GM18858 (cell line): ENCODE results near the gene DNAJA4.

ENCODE experiments used
- ATAC-seq: cut with Tn5 transposase; IDR thresholded peaks from one replicate; pipeline ENCODE4 v1.9.1; 2021; ENCODE audit not compliant: unreplicated experiment

DNAJA4 gene

DNA sequence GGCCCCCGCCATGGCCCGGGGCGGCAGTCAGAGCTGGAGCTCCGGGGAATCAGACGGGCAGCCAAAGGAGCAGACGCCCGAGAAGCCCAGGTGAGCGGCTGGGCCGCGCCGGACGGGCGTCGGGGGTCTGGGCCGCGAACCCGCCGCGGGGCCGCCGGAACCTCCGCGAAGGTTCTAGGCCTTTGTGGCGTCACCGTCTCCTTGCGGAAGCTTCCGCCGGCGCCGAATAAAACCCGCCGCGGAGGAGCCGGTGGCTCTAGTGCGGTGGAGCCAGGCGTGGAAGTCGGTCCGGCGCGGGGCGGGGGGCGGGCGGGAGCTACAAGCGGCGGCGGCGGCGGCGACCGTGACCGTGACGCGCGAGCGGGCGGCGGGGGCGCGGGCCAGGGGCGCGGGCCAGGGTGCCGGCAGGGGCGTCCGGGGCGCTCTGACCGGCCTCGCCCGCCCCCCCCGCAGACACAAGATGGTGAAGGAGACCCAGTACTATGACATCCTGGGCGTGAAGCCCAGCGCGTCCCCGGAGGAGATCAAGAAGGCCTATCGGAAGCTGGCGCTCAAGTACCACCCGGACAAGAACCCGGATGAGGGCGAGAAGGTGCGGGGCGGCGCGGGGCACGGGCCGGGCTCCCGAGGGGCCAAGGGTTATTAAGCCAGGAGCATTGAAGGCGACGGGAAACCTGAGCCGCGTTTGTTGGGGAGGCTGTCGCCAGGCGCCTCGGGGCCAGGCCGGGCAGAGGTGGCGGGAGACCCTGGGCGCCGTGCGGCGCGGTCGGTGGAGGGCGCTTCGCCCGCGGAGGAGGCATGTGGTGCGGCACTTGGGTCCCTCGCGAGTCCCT lies at the start of gene DNAJA4:
DNAJA4 (plus strand) TSS at position 259 of the 833 bp plus-strand sequence; CDS start at position 461, 202 bp downstream.
- ATAC-seq, result no peak

DNA sequence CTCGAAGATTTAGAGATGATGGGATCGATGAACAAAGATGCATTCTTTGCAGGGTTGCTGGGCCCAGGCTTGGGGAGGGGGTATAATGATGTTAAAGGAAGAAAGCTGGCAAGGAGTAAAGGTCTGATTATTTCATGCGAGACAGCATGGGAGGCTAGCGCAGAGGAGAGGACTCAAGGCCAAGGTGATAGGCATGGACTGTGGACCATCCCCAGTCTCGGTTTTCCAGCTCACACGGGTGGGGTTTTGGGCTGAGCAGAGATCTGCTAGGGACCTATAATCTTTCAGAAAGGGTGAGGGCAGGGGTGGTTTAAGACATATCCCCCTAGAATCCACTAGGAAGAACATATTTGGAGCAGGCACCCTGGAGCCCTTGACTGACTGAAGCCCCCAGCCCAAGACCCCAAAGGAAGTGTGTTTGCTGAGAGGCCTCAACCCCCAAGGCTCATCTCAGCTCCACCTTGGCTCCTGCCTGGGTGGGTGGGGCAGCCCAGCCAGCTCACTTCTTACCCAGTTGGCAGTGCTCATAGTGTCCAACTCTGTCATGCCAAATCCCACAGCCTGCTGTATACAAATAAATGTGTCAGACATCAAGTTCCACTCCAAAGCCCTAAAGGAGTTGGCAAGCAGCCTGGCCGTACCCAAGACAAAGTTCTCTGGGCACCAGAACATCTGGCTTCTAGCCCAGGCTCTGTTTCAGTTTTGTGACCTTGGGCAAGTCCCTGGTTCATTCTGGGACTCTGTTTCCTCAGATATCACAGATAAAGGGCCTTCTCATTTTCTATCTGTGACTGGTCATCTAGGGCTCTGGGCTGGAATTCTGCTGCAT lies 47.9 kb upstream of the DNAJA4 start:
- ATAC-seq, result no peak

DNA sequence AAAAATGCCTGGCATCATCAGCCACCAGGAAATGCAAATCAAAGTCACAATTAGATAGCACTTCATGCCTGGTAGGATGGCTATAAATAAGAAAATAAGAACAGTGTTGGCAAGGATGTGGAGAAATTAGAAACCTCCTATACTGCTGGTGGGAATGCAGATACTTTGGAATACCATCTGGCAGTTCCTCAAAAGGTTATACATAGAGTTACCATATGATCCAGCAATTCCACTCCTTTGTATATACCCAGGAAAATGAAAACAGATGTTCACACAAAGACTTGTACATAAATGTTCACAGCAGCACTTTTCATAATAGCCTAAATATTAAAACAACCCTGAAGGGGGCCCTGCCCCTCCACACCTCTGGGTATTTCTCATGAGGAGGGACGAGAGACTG lies 43.6 kb upstream of the DNAJA4 start:
- ATAC-seq, result no peak

DNA sequence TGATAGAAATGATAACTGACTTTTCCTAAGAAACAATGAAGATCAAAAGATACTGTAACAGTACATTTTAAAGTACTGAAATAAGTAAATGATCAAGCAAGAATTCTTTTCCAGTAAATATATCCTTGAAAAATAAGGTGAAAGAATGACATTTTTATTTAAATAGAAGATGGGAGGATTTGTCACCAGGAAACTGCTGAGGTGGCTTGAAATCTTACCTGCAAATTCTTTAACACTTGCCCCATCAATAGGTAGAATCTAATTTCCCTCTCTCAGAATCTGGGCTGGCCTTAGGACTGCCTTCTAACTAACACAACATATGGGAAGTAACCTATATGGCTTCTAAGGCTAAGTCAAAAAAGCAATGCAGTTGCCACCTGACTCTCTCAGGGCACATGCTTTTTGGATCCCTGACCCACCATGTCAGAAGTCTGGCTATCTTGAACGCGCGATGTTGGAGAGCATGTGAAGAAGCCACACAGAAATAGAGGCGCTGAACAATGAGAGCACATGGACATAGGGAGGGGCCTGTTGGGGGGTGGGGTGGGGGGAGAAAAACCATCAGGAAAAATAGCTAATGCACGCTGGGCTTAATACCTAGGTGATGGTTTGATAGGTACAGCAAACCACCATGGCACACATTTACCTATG lies 41.5 kb upstream of the DNAJA4 start:
- no peak for ATAC-seq

DNA sequence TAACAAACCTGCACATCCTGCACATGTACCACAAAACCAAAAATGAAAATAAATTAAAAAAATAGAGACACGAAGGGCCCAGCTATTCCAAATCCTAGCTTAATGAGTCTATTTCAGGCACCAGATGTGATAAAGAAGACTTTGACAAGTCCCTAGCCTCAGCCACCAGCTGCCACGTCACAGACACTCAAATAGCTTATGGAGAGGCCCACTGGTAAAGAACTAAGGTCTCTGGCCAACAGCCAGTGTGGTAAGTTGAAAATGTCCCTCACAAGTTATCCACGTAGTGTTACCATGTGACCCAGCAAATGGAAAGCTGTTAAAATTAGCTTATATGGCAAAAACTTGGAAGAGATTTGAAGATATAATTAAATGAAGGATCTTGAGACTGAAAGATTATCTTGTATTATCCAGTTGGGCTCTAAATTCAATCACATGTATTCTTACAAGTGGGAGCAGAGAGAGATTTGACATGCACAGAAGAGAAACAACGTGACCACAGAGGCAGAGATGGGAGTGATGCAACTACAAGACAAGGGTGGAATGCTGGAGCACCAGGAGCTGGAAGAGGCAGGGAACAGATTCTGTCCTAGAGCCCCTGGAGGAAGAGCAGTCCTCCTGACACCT lies 40.9 kb upstream of the DNAJA4 start:
- ATAC-seq, result no peak

DNA sequence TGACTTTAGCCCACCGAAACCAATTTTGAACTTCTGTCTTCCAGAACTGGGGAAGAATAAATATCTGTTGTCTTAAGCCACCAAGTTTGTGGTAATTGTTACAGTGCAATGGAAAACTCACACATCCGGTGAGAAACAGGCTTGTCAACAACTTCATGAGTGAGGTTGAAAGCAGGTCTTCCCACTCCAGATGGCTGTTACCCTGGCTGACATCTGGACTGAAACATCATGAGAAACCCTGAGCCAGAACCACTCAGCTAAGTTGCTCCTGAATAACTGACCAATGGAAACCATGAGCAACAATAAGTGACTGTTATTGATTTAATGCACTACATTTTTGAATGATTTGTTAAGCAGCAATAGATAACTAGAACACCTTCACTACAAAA lies 40.3 kb upstream of the DNAJA4 start:
- ATAC-seq, result no peak

DNA sequence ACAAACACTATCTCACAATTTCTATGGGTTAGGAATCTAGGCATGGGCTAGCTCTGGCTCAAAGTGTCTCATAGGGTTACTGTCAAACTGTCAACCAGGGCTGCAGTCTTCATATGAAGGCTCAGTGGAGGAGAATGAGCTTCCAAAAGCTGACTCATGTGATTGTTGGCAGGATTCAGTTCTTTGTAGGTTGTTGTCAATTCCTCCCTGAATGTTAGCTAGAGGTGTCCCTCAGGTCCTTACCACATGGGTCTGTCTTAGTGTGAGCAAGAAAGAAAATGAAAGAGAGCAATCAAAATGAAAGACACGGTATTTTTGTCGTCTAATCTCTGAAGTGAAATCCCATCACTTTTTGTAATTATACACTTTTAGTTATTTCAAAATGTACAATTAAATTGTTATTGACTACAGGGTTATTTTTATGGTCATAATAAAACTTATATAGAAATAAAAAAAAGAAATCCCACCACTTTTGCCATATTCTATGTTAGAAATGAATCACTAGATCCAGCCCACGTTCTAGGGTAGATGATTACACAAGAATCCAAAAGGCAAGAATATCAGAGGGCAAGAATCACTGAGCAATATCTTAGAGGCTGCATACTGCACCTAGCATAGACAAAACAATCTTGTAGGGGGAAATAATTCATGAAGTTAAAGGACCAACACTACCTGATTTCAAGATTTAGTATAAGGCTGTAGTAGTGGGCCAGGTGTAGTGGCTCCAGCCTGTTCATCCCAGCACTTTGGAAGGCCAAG lies 38.4 kb upstream of the DNAJA4 start:
- no peak for ATAC-seq

DNA sequence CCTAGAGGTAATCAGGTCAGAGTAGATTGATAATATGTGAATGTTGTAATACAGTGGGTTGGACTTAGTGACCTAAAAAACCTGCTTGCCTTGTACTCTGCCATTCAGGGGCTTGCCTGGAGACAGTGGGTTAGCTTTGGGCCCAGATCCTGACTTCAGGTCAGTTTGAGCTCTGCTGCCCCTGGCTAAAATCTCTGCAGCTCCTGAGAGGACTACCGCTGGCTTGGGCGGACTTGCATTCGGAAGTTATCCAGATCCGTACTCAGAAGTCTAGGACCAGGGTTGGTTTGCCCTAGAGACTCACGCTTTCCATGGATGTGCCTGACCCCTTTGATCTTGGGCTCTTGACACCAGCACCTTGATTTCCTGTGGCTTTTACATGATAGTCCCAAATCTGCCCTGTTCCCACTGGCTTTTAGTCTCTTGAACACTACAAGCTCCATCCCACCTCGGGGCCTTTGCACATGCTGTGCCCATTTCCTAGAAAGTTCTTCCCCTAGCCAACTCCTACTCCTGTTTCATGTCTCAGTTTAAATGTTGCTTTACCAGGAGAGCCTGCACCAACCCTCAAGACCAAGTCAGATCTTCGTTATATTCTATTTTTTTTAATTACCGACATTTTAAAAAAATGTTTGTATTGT lies 35.9 kb upstream of the DNAJA4 start:
- ATAC-seq, result no peak

DNA sequence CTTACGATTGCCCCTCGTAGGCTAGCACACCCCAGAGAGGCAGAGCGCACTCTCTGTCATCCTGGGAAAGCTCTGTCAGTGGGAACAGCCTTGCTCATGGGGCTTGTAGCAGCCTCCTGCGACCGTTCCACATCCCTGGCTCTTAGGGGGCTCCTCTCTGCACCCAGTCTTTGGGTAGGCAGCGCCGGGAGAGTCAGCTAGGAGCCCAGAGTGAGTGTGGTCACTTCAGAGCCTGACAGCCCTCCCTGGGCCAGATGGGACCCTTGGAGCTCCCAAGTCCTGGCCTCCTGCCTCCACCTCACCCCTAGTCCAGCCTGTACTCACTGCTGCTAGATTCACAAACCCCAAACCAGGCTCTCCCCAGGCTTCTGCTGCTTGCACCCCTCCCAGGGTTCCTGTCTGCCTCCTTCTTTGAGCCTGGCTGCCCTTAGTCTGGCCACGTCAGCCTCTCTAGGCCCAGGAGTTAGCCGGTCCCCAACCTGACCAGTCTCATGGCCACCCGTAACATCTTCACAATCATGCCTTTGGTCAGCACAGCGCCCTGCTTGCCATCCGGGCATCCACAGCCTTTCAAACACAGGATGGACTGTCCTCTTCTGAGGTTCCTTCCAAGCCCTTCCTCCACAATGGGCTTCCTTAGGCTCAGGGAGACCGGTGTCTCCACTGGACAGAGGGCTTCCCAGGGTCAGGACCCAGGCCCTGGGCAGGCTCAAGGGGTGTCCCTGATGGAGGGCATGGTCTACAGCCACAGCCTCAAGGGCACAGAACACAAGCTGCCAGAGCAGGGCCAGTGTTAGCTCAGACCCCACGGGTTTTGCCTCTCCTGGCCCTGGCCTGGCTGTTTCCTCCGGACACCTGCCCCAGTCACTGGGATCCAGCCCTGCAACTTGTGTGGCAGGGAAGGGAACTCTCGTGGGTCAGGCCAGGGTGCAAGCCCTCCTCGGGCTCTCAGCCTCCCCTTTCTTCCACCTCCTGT lies 34.6 kb upstream of the DNAJA4 start:
- ATAC-seq, result no peak

DNA sequence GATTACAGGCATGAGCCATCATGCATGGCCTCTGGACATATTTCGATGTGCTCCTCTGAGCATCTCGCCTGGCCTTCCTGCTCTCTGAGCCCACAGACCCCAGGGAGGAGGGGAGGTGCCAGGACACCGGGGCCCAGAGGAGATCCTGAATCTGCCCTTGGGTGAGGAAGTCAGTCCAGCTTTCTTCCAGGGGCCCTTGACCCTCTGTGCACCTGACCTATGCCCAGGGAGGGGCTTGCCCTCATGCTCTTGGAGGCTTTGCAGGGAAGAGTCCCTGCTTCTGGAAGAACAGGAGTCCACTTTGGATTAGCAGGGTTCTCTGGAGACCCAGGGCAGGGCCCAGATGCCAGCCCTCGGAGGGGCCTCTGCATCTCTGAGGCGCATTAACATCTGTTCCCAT lies 31.4 kb upstream of the DNAJA4 start:
- ATAC-seq, result no peak

DNA sequence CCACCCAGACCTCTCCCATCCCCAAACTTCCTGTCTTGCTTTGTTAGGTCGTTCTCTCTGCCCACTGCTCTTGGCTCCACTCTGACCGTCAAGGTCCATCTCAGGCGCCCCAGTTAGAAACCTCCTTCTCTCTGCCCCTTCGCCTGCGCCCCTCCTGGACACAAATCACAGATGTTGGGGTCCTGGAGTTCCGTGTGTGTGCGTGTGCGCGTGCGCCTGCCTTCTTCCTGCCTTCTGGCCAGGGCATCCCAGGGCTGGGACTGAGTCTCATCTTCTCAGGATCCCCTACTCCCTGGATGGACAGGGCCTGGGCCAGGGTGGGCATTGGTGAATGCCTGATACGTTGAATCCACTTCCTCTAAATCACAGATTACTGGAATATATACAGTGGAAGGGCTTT lies 30.9 kb upstream of the DNAJA4 start:
- no peak for ATAC-seq

DNA sequence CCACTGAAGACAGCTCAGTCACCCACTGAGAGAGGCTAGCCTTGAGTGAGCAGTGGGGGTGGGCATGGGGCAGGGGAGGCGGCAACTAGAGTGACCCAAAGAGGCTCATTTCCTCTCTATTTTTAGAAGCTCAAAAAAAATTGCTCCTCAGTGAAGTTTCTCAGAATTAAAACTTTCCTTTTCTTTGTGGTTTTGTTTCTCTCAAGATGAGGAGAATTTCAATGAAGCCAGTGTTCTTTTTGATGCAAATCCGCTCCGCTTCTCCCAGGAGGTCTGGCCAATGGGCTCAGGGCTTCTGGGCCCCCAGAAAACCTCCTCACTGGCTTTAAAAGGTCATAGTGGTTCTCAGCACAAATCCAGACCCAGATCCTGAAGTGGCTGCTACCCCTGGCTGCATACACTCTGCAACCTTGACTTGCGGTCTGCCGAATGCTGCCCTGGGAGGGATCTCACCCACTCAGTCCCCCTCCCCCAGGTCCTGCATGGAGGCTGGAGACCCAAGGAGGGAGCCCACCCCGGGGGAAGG lies 29.8 kb upstream of the DNAJA4 start, which contains the start of gene ACSBG1:
ACSBG1 (minus strand) TSS at position 51 of the 526 bp plus-strand sequence. CDS start 64 bp downstream, outside the sequence.
- ATAC-seq, result no peak

DNA sequence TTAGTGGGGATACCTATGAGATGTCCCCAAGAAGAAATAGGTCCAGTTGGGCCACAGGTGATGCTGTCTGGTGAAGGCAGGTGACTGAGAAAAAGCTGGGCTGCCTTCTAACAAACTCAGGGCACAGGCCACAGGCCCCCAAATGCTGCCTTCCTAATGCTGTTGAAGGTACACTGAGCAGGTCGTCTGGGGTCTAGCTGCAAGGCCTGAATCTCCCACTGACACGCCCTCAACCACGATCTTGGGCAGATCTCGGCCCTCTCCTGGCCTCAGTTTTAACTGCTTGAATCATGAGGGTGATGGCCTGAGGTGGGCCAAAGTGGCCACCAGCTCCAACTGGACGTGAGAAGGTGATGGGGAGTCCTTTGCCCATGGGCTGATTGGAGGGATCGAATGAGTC lies 27.9 kb upstream of the DNAJA4 start:
- ATAC-seq, result no peak

DNA sequence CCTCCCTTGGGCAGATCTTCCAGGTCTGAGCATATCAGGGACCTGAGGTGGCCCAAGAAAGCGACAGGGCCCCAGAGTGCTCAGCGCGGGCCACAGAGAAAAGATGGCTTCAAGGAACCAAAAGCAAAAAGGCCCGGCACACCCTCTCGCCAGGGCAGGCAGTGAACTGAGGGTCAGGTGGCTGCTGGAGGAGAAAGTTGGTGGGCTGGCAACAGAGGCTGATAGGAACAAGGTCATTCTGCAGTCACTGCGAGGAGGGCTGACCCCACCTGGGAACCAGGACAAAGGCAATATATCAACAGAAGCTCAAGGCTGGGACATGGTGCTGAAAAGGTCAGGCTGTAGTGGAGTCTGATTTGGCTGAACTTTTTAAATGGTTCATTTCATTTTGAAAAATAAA lies 27.2 kb upstream of the DNAJA4 start:
- no peak for ATAC-seq

DNA sequence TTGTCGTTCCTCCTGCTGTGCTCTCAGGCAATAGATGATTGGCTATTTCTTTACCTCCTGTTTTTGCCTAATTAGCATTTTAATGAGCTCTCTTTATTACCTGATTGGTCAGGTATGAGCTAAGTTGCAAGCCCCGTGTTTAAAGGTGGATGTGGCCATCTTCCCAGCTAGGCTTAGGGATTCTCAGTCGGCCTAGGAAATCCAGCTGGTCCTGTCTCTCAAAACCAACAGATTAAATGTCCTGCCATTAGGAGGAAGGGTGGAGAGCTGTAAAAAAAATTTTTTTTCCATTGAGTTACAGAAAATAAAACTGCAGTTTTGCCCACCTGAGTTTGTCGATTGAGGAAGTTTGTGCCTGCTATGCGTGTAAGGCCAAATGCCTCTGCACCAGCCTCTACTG lies 24.6 kb upstream of the DNAJA4 start:
- ATAC-seq, result no peak

DNA sequence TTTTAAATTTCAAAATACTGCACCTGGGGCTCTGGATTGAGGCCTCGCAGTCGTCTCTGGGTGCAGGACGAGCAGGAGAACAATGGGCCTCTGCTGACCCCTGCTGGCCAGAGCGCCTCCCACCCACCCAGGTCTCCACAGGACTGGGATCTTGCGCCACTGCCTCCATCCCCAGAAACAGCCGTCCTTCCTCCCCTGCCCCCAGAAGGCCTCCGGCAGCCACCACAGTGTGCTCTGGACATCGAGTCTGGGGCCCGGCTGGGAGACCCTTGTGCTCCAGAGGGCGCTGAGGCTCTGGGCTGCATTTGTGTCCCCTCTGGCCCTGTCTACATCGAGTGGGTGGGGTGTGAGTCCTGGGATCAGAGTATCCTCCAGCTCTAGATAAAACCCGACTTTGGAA lies 23.3 kb upstream of the DNAJA4 start:
- ATAC-seq, result no peak

DNA sequence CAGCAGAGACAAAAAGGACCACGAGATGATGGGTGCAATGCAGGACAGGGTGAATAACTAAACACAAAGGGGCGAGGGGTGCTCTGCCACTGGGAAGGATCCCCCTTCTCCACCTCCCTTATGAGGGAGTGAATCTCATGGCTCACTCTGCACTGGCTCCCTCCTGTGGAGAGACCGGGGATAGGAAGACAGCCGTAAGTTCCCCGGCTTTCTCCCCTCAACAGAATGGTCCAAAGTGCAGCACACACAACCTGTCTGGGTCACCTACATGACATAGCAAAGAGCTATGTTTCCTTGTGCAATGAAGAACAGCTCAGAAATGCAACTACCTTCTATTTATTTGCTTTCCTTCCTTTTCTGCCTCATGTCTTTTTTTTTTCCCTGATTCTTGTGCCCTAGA lies 22.2 kb upstream of the DNAJA4 start:
- no peak for ATAC-seq

DNA sequence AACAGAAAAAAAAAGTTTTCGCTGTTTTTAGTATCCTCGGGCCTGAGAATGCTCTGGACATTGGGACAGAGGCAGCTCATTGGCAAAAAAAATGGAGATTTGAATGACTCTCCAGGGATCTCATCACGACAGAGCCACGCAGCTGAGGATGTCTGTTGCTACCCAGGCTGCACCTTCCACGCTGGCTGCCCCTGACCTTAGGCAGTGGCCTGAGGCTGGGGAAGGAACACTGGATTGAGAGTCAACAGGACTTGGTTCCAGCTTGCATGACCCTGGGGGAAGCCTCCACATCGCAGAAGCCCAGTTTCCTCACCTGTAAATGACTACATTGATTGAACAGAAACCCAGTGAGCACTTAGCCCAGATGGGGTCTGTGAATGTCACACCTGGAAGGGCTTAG lies 21.3 kb upstream of the DNAJA4 start:
- ATAC-seq, result no peak
